Measurements from ENCODE around the gene AVP. TPM values are rescaled to one million over a fixed set of nuclear protein-coding genes. Genes with fewer than 3 reads are reported as not detected.

Gene AVP
- total RNA-seq, 2 donors from 2014 or later, result 3.1 TPM; not detected in 1

DNA sequence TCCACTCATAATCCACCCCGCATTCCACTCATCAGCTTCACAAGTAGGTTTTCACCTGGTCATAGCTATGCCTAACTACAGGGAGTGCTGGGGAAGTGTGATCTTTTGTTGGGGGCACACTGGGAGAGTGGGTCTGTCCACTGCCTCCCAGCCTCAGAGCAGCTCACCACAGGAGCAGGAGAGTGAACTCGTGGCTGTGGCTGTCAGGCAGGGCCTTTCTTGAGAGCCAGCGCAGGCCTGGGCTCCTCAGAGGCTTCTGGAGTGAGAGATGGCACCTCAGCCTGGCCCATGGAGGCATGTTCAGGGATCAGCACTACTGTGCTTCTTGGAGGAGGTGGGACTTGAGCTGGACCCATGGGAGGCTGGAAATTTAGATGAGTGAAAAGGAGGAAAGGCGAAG lies 45.1 kb downstream of the AVP start:
- 75% methylated on average over 4 of the region's 4 CpGs for WGBS
- peaks cover 5% of the 10 kb centered on the region for H3K4me1 ChIP-seq (replicated peaks)
- no peak overlapping the region for H3K4me3 ChIP-seq
- no peaks in the 10 kb centered on the region for H3K27me3 ChIP-seq (replicated peaks; ENCODE audit: insufficient read depth)
- intact Hi-C loops (cut with DNase I), result no loop called here
- TF ChIP-seq, protein P1, sequence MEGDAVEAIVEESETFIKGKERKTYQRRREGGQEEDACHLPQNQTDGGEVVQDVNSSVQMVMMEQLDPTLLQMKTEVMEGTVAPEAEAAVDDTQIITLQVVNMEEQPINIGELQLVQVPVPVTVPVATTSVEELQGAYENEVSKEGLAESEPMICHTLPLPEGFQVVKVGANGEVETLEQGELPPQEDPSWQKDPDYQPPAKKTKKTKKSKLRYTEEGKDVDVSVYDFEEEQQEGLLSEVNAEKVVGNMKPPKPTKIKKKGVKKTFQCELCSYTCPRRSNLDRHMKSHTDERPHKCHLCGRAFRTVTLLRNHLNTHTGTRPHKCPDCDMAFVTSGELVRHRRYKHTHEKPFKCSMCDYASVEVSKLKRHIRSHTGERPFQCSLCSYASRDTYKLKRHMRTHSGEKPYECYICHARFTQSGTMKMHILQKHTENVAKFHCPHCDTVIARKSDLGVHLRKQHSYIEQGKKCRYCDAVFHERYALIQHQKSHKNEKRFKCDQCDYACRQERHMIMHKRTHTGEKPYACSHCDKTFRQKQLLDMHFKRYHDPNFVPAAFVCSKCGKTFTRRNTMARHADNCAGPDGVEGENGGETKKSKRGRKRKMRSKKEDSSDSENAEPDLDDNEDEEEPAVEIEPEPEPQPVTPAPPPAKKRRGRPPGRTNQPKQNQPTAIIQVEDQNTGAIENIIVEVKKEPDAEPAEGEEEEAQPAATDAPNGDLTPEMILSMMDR (IDR thresholded peaks at IDR 0.05), result no peak
- TF ChIP-seq POLR2AphosphoS5 (IDR thresholded peaks at IDR 0.05) (no peak), POLR2A (IDR thresholded peaks at IDR 0.05) (no peak)
- H3K36me3 ChIP-seq, result peaks cover 3 to 12% of the 10 kb centered on the region in 2 donors
- no peak for DNase-seq (ENCODE audit: low spot score)
- H3K27ac ChIP-seq, result no peak overlapping the region
- no peaks in the 10 kb centered on the region for H3K9me3 ChIP-seq

DNA sequence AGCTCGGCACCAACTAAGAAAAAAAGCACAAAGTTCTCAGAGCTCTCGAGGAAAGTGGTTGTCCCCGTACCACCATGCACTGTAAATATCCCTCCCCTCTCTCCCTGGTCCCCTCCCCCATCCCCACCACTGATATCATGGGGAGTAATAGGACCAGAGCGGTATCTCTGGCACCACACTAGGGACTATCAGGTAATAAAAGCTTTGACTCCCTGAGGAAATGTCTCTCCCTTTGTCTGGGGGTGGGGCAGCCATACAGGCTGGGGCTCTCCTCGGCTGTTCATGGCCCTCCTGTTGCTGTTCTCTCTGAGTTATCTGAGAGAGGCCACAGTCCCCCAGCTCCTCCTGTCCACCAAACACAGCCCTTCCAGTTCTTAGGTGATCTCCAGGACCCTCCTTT lies 46.1 kb downstream of the AVP start:
- H3K27me3 ChIP-seq (replicated peaks; ENCODE audit: insufficient read depth), result no peaks in the 10 kb centered on the region
- H3K36me3 ChIP-seq, result peaks cover 3 to 12% of the 10 kb centered on the region in 2 donors
- H3K27ac ChIP-seq, result no peak overlapping the region
- 57% methylated on average over 5 of the region's 5 CpGs for WGBS
- DNase-seq (ENCODE audit: low spot score), result no peak
- no peak overlapping the region for H3K4me3 ChIP-seq
- no peaks in the 10 kb centered on the region for H3K9me3 ChIP-seq
- no peak for TF ChIP-seq POLR2A (IDR thresholded peaks at IDR 0.05)
- H3K4me1 ChIP-seq (replicated peaks), result peaks cover 5% of the 10 kb centered on the region
- intact Hi-C loops (cut with DNase I), result no loop called here

DNA sequence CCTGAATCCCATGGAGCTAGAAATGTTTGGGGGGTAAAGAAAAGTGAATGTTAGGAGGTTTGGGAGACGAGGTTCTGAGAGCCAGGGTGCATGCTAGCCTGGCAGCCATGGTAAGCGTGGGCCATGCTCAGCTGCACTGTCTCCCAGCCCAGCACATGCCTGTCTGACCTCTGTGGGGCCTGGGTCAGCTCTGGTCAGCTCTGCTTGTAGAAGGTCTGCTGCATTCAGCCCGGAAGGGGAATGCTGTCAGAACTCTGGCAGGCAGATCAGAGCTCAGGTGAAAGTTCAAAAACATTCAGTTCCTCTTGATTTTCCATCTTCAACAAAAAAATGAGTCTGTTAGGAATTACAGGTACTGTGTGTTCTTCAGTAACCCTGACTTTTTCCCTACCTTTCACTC lies 46.9 kb downstream of the AVP start:
- 83% methylated on average over 3 of the region's 3 CpGs for WGBS
- no peaks in the 10 kb centered on the region for H3K9me3 ChIP-seq
- H3K27ac ChIP-seq, result no peak overlapping the region
- peaks cover 3 to 12% of the 10 kb centered on the region in 2 donors for H3K36me3 ChIP-seq
- no peak overlapping the region for H3K4me3 ChIP-seq
- intact Hi-C loops (cut with DNase I), result no loop called here
- TF ChIP-seq, protein P1 (IDR thresholded peaks at IDR 0.05), result no peak
- TF ChIP-seq POLR2A (IDR thresholded peaks at IDR 0.05) (no peak), POLR2AphosphoS5 (IDR thresholded peaks at IDR 0.05) (no peak)
- peaks cover 5% of the 10 kb centered on the region for H3K4me1 ChIP-seq (replicated peaks)
- no peaks in the 10 kb centered on the region for H3K27me3 ChIP-seq (replicated peaks; ENCODE audit: insufficient read depth)
- DNase-seq (ENCODE audit: low spot score), result no peak

DNA sequence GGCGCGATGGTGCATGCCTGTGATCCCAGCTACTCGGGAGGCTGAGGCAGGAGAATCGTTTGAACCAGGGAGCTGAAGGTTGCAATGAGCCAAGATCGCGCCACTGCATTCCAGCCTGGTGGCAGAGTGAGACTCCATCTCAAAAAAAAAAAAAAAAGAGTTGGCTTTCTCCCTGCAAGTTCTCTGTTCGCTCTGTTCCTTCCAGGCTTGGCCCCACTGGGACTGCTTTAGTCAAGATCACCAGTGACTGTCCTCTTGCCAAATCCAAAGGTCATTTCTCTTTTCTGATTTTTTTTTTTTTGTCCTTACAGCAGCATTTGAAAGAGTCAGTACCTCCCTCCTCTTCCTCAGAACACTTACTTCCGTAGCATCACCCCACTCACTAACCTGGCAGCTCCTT lies 51.9 kb downstream of the AVP start:
- Histone ChIP-seq H3K9me3 (no peaks in the 10 kb centered on the region), H3K27ac (no peak overlapping the region), H3K27me3 (replicated peaks; ENCODE audit: insufficient read depth) (no peaks in the 10 kb centered on the region), H3K36me3 (peaks cover 3 to 9% of the 10 kb centered on the region in 2 donors), H3K4me3 (no peak overlapping the region), H3K4me1 (replicated peaks) (no peaks in the 10 kb centered on the region)
- intact Hi-C loops (cut with DNase I), result no loop called here
- no peak for TF ChIP-seq POLR2AphosphoS5 (IDR thresholded peaks at IDR 0.05)
- TF ChIP-seq, protein P1 (IDR thresholded peaks at IDR 0.05), result no peak
- no peak for TF ChIP-seq POLR2A (IDR thresholded peaks at IDR 0.05)
- 75% methylated on average over 8 of the region's 8 CpGs for WGBS
- no peak for DNase-seq (ENCODE audit: low spot score)

Other genes with a start within 250 kb of the AVP start
- 10 to 100 TPM; 54.8 to 58.1 TPM for gene PCED1A, start 244.1 kb downstream of the AVP start, total RNA-seq
- 10 to 100 TPM; 27.5 to 37.3 TPM for gene VPS16, start 244.0 kb downstream of the AVP start, total RNA-seq
- 10 to 100 TPM; 57.7 to 83.6 TPM for gene PTPRA, start 211.2 kb downstream of the AVP start, total RNA-seq
- gene GNRH2, start 41.1 kb downstream of the AVP start, total RNA-seq, result not detected
- 100 to 1,000 TPM in 1 of 2 donors, 10 to 100 TPM in 1; 75.8 to 129 TPM for gene MRPS26, start 38.7 kb downstream of the AVP start, total RNA-seq
- 1 to 10 TPM in 1 of 2 donors, not detected in 1; 9.8 TPM for gene OXT, start 13.1 kb downstream of the AVP start, total RNA-seq
- gene FASTKD5, start 75.1 kb upstream of the AVP start, total RNA-seq, result 10 to 100 TPM; 14.5 to 22.2 TPM
- gene UBOX5, start 75.1 kb upstream of the AVP start, total RNA-seq, result 10 to 100 TPM in 1 of 2 donors, 1 to 10 TPM in 1; 7.1 to 12.0 TPM
- 10 to 100 TPM; 23.7 to 29.1 TPM for gene LZTS3, start 88.8 kb upstream of the AVP start, total RNA-seq
- 100 to 1,000 TPM in 1 of 2 donors, 10 to 100 TPM in 1; 87.5 to 126 TPM for gene DDRGK1, start 120.0 kb upstream of the AVP start, total RNA-seq
- gene ITPA, start 124.8 kb upstream of the AVP start, total RNA-seq, result 10 to 100 TPM; 43.9 to 48.0 TPM
- 10 to 100 TPM in 1 of 2 donors, 1 to 10 TPM in 1; 9.2 to 12.7 TPM for gene SLC4A11, start 154.5 kb upstream of the AVP start, total RNA-seq

All from prostate gland (tissue), 2 donors.